Stimulated activated CD8-positive, alpha-beta memory T cell treated with anti-CD3 and anti-CD28 coated beads, Interleukin-7, amount 100 ng/mL, for 24 hours (primary cell): ENCODE measurements around the gene GSE1.

Source experiments
- DNase-seq: peaks from one replicate; pipeline ENCODE4 v3.0.0-alpha.2; 2020; ENCODE audit warnings: low read depth

The GSE1 gene

DNA sequence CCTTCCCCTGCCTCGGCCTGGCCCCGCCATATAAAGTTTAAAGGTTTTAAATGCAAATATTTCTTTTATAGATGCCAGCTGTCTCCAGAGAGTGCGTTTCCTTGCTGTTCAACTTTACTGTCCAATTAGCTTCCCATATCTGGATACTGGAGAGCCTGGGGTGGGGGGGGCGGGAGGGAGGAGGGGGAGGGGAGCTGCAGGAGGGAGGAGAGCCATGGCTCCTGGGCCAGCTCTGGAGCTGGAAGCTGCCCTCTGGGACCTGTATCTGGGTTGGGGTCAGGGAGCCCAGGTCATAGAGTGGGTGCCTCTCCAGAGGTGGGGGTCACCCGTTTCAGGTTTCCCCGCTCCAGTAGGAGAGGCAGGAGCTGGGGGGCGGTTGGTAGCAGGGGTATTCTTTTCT is 6.2 kb upstream of the GSE1 start:
- DNase-seq: no peak

DNA sequence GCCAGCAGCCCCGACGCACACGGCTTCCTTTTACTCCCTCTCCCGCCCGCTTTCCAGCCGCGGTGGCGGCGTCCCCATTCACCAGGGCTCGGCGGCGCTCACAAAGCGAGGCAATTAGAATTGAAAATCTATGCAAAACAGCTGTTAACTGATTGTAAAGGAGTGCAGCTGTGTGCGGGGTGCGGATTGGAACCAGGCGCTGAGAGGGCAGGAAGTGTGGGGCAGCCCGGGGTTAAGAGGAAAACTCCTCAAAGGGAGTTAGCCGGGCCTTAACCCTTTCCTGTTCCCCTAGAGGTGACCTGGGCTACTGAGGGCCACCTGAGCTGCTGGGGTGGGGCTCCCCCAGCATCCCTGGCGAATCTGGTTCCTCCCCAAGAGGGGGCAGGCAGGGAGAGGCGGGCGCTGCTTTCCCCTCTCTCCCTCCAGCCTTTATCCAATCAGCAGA is 5.8 kb upstream of the GSE1 start:
- no peak for DNase-seq

- no peak for DNase-seq
Measured at GRCh38 chr16:85607796-85608514, 5.2 kb upstream of the GSE1 start.

GRCh38 chr16:85608515-85608885 is 4.6 kb upstream of the GSE1 start:
- no peak for DNase-seq

DNA sequence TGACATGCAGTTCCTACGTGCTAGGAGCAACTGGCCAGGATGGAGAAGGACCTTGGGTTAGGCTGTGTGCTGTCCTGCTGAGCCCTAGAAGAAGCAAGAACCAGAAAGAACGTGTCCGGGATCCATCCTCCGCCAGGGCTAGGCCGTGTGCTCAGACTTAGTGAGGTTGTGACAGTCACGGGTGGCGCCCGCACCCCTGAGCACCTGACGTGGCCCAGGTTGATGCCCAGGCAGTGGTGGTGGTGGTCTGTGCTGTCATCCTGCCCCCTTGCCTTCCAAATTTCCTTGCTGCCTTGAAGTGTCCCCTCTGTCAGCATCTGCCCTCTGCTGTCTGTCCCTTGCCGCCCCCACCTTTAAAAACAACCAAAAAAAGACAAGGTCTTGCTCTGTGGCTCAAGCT is 4.2 kb upstream of the GSE1 start:
- no peak for DNase-seq

GRCh38 chr16:85609539-85609938 is 3.6 kb upstream of the GSE1 start:
- DNase-seq: no peak

DNA sequence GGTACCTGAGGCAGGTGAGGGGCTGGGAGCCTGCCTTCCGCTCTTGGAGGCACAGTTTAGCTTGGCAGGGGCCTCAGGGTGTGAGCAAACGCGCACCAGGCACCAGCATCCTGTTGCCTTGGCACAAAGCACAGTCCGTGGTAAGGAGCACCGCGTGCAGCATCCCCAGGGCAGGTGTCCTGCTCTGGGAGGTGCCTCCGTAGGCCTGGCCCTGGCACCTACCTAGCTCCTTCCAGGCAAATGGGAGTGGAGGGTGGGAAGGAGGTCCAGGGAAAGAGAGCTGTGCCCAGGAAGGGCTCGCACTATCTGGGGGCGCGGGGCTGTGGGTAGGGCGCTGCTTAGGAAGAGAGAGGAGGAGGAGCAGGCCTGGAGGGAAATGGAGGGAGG is 3.1 kb upstream of the GSE1 start:
- no peak for DNase-seq

DNA sequence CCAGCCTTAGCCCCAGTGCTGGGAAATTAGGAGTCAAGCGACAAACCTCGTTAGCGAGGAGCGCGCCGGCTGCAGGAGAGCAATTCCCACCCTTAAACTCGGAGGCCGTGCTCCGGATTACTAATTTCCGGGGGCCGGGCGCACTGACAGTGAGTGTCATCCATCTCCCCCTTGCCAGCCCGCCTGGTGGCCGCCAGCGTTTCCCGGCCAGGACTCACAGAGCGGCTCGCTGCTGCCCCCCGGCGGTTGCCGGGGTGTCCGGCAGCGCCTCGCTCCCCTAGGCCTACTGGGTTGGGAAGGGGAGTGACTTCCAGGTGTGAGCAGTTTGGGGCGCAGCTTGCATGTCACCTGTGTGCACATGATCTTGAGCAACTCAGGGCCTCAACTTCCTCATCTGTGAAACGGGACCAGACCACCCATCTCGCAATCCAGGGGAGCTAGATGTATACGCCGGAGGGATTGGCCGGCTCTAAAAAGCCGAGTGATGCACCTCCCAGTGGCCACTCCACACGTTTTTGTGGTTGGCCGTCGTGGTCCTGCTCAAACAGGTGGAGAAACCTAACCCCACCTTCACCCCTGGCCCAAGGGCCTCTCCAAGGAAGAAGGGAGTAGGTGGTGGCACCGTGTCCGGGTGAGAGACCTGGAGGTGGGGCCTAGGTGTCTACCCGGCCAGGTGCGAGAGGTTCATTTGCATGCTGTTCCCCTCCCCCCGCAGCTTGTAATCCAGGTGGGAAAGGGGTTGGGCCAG is 2.5 kb upstream of the GSE1 start:
- peak; percentile 83 for DNase-seq

GRCh38 chr16:85611194-85611443 is 2.0 kb upstream of the GSE1 start:
- no peak for DNase-seq

GRCh38 chr16:85611444-85612190 is 1.5 kb upstream of the GSE1 start:
- no peak for DNase-seq

- no peak for DNase-seq
Measured at GRCh38 chr16:85612191-85612800, 826 bp upstream of the GSE1 start.

DNA sequence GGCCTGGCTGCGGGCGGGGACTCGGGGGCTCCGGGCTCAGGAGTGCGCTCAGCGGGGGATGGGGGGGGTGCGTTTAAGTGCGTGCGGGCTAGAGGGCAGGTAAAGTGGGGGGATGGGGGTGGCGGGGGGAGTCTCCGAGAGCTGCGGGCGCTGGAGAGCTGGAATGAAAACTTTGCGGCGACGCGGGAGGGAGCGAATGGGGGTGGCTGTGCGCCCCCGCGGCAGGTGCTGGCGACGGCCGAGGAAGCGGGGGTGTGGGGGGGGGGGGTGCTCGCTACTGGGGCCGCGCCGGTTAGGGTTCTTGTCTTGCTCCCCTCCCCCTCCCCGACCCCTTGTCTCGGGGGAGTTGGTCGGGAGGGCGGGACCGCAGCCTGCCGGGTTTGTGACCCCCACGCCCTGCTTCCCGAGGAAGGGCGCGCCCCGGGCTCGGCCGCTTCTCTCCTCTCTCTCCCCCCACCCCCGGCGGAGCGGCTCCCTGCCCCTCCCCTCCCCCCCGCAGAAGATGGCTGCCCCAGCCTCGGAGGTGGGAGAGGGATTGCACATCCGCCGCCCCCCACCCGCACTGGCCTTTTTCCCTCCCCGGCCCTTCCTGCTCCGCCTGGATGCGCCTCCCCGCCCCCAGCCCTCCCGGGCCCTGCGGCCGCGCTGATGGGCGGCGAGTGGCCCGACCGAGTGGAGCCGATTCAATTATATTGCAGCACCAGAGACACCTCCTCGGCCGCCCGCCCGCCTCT is 649 bp downstream of the GSE1 start:
- DNase-seq: no peak

- no peak for DNase-seq
Measured at GRCh38 chr16:85614338-85615013, 1.4 kb downstream of the GSE1 start.

DNA sequence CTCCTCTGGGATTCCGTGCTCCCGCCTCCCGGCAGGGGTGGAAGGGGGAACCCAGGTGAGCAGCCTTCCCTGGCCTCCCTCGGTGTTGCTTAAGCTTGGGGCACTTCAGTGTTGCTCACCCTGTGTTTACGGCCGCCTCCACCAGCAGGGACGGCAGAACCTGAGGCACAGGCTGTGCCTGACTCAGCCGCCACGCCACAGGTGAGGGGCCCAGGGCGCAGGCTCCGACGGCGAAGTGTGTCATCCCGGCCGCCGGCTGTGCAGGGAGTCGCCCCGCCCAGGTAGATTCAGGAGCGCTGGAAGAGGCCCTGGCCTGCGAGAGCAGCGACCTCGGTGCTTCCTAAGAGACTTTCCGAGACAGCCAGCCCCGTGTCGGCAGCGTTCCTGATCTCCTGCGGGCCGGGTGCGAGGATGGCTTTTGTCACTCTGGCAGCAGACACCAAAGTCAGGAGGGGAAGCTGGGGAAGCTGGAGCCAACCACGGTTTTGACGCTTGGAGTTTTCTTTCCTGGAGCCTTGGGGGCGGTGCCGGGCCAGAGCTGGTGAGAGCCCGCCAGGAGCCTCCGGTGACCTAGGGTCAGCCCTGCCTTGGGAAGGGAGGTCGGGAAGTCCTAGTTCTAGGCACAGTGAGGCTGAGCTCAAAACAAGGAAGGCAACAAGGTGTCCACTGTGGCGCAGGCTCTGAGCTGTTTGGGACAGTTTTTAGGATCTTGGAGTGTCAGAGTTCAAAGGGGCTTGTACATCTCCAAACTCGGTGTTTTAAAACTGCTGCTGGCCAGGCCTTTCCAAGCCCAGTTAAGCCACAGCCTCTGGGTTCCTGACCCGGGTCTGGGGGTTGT is 2.1 kb downstream of the GSE1 start:
- DNase-seq: no peak

DNA sequence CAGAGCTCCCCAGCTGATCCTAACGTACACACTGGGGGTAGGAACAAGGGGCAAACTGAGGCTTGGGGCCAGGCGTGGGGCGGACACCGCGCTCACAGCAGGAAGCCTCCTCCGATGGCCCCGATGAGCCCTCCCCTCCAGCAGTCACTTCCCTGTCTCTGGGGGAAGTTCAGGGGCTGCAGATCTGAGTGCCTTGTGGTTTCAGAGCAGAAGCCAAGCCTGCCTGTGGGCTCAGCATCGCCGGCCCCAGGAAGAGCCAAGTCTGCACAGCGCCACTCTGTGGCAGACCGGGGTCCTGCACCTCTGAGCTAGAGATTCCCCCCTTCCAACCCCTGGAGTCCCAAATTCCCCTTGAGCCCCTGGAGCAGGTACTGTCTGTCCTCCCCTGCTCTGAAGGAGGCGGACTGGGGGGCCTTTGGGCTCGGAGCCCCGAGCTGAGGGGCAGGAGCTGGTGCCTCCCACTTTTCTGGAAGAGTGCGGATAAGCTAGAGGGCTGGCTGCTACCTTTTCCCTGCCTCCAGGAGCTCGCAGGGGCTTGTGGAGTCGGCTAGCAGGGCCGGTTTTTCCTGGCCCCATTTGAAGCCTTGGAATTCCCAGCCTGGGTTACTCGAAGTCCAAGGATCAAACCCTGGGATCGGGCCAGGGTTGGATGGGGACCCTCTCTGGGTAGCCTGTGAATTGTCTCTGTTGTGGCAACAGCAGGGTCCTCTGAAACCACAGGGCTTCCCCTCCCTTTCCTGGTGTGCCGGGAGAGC is 2.9 kb downstream of the GSE1 start:
- peak; percentile 59 for DNase-seq

DNA sequence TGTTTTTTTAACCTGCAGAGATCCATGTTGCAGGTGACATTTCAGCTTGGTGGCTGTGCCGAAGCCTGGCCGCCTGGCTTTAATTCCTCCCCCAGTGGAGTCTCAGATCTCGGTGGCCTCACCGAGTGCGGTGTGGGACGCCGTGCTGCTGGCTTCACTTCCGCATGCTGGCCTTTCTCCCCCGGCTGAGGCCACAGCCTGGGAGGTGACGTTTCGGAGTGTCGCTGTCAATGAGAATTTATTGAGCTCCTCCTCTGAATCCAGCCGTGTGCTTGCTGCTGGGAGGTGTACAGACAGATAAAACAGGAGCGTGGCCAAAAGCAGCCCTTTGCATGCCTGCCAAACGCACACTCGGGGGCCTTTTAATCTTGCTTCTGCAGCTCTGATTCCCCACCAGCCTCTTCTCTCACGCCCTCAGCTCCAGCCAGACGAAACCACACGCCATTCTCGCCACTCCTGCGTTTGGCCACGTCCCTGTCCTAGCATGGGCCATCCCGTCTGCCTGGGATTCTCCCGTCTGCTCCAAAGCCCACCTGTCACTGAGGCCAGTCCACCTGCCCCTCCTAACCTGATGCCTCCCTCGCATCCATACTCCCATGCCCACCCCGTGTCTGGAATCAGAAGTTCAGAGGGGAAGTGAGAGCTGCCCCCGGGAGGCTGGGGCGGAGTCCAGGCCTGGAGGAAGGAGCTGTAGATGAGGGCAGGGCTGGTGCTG is 3.6 kb downstream of the GSE1 start:
- no peak for DNase-seq

DNA sequence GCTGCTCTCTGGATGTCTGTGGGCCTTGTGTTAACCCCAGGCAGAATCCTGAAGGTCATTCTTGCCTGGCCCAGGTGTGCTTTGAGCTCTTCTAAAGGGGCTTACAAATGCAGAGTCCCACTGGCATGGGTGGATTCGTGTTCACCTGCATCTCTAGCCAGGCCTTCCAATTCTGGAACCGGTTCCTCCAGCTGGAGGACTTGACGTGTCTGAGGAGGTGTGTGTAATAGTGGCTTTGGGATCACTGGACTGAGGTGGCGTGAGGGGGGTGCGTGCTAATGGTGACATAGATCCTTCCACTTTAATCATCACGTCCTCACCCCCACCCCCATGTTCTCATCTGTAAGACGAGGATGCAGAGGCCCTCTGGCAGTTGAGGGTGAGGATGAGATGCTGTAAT is 4.8 kb downstream of the GSE1 start:
- DNase-seq: no peak

DNA sequence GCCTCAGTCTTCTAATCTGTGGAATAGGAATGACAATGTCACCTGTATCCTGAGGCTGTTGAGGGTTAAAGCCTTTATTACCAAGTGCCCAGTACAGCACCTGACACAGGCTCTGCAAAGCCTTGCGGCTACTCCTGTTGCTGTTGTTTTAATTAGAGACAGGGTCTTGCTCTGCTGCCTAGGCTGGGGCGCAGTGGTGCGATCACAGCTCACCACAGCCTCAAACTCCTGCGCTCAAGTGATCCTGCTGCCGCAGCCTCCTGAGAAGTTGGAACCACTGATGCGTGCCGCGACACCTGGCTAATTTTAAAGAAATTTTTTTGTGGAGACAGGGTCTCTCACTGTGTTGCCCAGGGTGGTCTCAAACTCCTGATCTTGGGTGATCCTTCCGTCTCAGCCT is 5.4 kb downstream of the GSE1 start:
- no peak for DNase-seq
